H9 (cell line): ENCODE measurements around the gene FAM8A1. TPM values are rescaled to one million over a fixed set of nuclear protein-coding genes. Genes with fewer than 3 reads are reported as not detected.
A peak's percentile ranks its signal among the peaks of the same experiment; 100 is the strongest.

Experiments used
- DNase-seq: peaks from one replicate; pipeline ENCODE4 v3.0.0-alpha.2; 2017
- H2AFZ ChIP-seq: one replicate; pipeline ENCODE4 v1.6.1; 2013; ENCODE audit warnings: mild to moderate bottlenecking, low read length, control low read depth, moderate library complexity
- H2AK5ac ChIP-seq: 2 replicates; pipeline ENCODE4 v1.6.1; 2013; ENCODE audit warnings: low read length, control low read depth, mixed read lengths; ENCODE audit not compliant: insufficient read length
- H2BK120ac ChIP-seq: one replicate; pipeline ENCODE4 v1.6.1; 2013; ENCODE audit warnings: low read depth, mild to moderate bottlenecking, low read length, control low read depth, inconsistent platforms; ENCODE audit not compliant: poor library complexity, severe bottlenecking
- H2BK12ac ChIP-seq: 2 replicates; pipeline ENCODE4 v1.6.1; 2013; ENCODE audit warnings: low read length, control low read depth, mixed read lengths, low read depth; ENCODE audit not compliant: insufficient read length
- H2BK15ac ChIP-seq: 2 replicates; pipeline ENCODE4 v1.6.1; 2013; ENCODE audit warnings: low read depth, low read length, control low read depth
- H2BK20ac ChIP-seq: one replicate; pipeline ENCODE4 v1.6.1; 2013; ENCODE audit warnings: low read depth, mild to moderate bottlenecking, low read length, control low read depth, inconsistent platforms; ENCODE audit not compliant: poor library complexity, severe bottlenecking
- H2BK5ac ChIP-seq: 2 replicates; pipeline ENCODE4 v1.6.1; 2013; ENCODE audit warnings: low read length, control low read depth, mixed read lengths; ENCODE audit not compliant: insufficient read length
- H3K14ac ChIP-seq: 2 replicates; pipeline ENCODE4 v1.6.1; 2013; ENCODE audit warnings: low read length, control low read depth; ENCODE audit not compliant: insufficient read depth
- H3K18ac ChIP-seq: 2 replicates; pipeline ENCODE4 v1.6.1; 2013; ENCODE audit warnings: low read depth, mild to moderate bottlenecking, mixed read lengths, low read length, control low read depth; ENCODE audit not compliant: insufficient read length
- H3K23ac ChIP-seq: 2 replicates; pipeline ENCODE4 v1.6.1; 2013; ENCODE audit warnings: low read length, control low read depth, mixed read lengths, low read depth; ENCODE audit not compliant: insufficient read length
- H3K23me2 ChIP-seq: 2 replicates; pipeline ENCODE4 v1.6.1; 2013; ENCODE audit warnings: low read depth, mild to moderate bottlenecking, mixed read lengths, low read length, control low read depth; ENCODE audit not compliant: insufficient read length, poor library complexity, severe bottlenecking
- H3K27ac ChIP-seq: 2 replicates; pipeline ENCODE4 v1.5.1; 2013; ENCODE audit warnings: low read length, control low read depth, mixed read lengths, low read depth; ENCODE audit not compliant: insufficient read length
- H3K27me3 ChIP-seq: 2 replicates; pipeline ENCODE4 v1.6.1; 2013; ENCODE audit warnings: low read length, control low read depth, inconsistent platforms; ENCODE audit not compliant: insufficient read depth
- H3K4ac ChIP-seq: 2 replicates; pipeline ENCODE4 v1.6.1; 2013; ENCODE audit warnings: low read depth, mild to moderate bottlenecking, control low read depth, inconsistent platforms, low read length, moderate library complexity
- H3K4me1 ChIP-seq: 2 replicates; pipeline ENCODE4 v1.6.1; 2013; ENCODE audit warnings: low read length, control low read depth, inconsistent platforms; ENCODE audit not compliant: insufficient read depth
- H3K4me2 ChIP-seq: 2 replicates; pipeline ENCODE4 v1.6.1; 2013; ENCODE audit warnings: low read length, control low read depth, mixed read lengths; ENCODE audit not compliant: insufficient read length, insufficient read depth
- H3K56ac ChIP-seq: 2 replicates; pipeline ENCODE4 v1.6.1; 2013; ENCODE audit warnings: low read depth, mild to moderate bottlenecking, mixed read lengths, low read length, control low read depth; ENCODE audit not compliant: insufficient read length
- H3K79me1 ChIP-seq: 2 replicates; pipeline ENCODE4 v1.6.1; 2013; ENCODE audit warnings: low read depth, mild to moderate bottlenecking, moderate library complexity, low read length, control low read depth, inconsistent platforms; ENCODE audit not compliant: insufficient read depth, poor library complexity, severe bottlenecking
- H3K79me2 ChIP-seq: 2 replicates; pipeline ENCODE4 v1.6.1; 2013; ENCODE audit warnings: low read length, control low read depth, inconsistent platforms; ENCODE audit not compliant: insufficient read depth
- H3K9ac ChIP-seq: 2 replicates; pipeline ENCODE4 v1.6.1; 2013; ENCODE audit warnings: low read length, control low read depth, mixed read lengths; ENCODE audit not compliant: insufficient read length; ENCODE audit errors: extremely low read depth
- H3K9me3 ChIP-seq: one replicate; pipeline ENCODE4 v1.6.1; 2013; ENCODE audit warnings: low read depth, low read length, inconsistent platforms; ENCODE audit not compliant: control insufficient read depth
- H3T11ph ChIP-seq: one replicate; pipeline ENCODE4 v1.6.1; 2013; ENCODE audit warnings: mild to moderate bottlenecking, low read length, control low read depth, inconsistent platforms
- H4K20me1 ChIP-seq: one replicate; pipeline ENCODE4 v1.6.1; 2013; ENCODE audit not compliant: control insufficient read depth, insufficient read length, insufficient read depth
- H4K5ac ChIP-seq: 2 replicates; pipeline ENCODE4 v1.6.1; 2013; ENCODE audit warnings: low read depth, mild to moderate bottlenecking, mixed read lengths, low read length, control low read depth; ENCODE audit not compliant: insufficient read length
- H4K8ac ChIP-seq: replicated peaks from 2 replicates; pipeline ENCODE4 v1.6.1; 2013; ENCODE audit warnings: low read length, control low read depth, mixed read lengths, low read depth; ENCODE audit not compliant: insufficient read length
- H4K91ac ChIP-seq: 2 replicates; pipeline ENCODE4 v1.6.1; 2013; ENCODE audit warnings: low read depth, mild to moderate bottlenecking, moderate library complexity, mixed read lengths, low read length, control low read depth; ENCODE audit not compliant: insufficient read length
- H3K27ac Mint-ChIP-seq, 3 experiments: 2 replicates in 2 of 3; 3 replicates in 1 of 3; pipeline ENCODE4 v1.8.0; 2020 to 2021; ENCODE audit warnings: mixed read lengths in 3 of 3, mild to moderate bottlenecking in 1 of 3, moderate library complexity in 1 of 3
- H3K27me3 Mint-ChIP-seq: 2 replicates; pipeline ENCODE4 v1.8.0; 2021; ENCODE audit warnings: low read depth, mild to moderate bottlenecking, moderate library complexity, mixed read lengths
- H3K36me3 Mint-ChIP-seq, 3 experiments: 2 replicates in 2 of 3; 3 replicates in 1 of 3; pipeline ENCODE4 v1.8.0; 2020 to 2021; ENCODE audit warnings: low read depth in 3 of 3, mixed read lengths in 3 of 3; ENCODE audit not compliant: insufficient read depth in 1 of 3
- H3K4me1 Mint-ChIP-seq, 2 experiments: 2 replicates each; pipeline ENCODE4 v1.8.0; 2020; ENCODE audit warnings: mixed read lengths in 2 of 2
- H3K4me3 Mint-ChIP-seq, 2 experiments: 2 replicates in 1 of 2; 3 replicates in 1 of 2; pipeline ENCODE4 v1.8.0; 2020 to 2021; ENCODE audit warnings: mild to moderate bottlenecking in 2 of 2, mixed read lengths in 2 of 2, moderate library complexity in 1 of 2
- H3K9me3 Mint-ChIP-seq, 2 experiments: 2 replicates in 1 of 2; 3 replicates in 1 of 2; pipeline ENCODE4 v1.8.0; 2020; ENCODE audit warnings: mild to moderate bottlenecking in 2 of 2, mixed read lengths in 2 of 2, moderate library complexity in 1 of 2
- WGBS: extraction: QIAGEN DNeasy Blood & Tissue Kit; methylation state at CpG from one replicate; pipeline ENCODE4 v1.1.7; 2013; ENCODE audit warnings: missing lambda C conversion rate, low lambda C conversion rate, mixed read lengths; ENCODE audit not compliant: insufficient read length; ENCODE audit errors: extremely low coverage; 5-methylcytosine and 5-hydroxymethylcytosine counted together
- total RNA-seq: library from RNA; stranded (reverse); gene quantifications from 2 replicates; pipeline ENCODE4 v1.2.1, GENCODE V29; 2021
- TF ChIP-seq, protein P1 (sequence below): fragments of 200-600 bp; sonication (generic); conservative IDR thresholded peaks from 3 replicates; pipeline ENCODE4 v1.8.0; 2021; ENCODE audit warnings: antibody characterized with exemption, mild to moderate bottlenecking

FAM8A1 gene
- total RNA-seq, 1 experiment from 2014 or later: 11.0 TPM

DNA sequence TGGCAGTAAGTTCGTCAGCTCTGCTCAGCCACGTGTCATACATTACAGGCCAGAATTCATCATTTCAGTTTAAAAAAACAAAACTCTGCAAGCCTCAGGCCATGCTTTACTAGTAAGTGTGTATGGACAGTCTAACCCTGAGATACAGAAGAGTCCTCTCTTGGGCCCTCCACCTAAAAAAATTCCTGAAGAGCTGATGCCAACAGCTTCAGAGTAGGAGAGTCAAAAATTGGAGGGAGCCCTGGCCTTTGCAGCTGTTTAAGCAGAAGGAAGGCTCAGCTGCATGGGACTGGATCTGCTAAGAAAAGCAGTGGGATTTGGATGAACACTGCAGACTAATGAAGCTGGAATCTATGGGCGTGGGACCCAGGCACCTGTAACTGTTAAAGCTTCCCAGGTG, 47.2 kb upstream of the FAM8A1 start:
- no peak overlapping the region for H2BK5ac ChIP-seq
- TF ChIP-seq, protein P1, sequence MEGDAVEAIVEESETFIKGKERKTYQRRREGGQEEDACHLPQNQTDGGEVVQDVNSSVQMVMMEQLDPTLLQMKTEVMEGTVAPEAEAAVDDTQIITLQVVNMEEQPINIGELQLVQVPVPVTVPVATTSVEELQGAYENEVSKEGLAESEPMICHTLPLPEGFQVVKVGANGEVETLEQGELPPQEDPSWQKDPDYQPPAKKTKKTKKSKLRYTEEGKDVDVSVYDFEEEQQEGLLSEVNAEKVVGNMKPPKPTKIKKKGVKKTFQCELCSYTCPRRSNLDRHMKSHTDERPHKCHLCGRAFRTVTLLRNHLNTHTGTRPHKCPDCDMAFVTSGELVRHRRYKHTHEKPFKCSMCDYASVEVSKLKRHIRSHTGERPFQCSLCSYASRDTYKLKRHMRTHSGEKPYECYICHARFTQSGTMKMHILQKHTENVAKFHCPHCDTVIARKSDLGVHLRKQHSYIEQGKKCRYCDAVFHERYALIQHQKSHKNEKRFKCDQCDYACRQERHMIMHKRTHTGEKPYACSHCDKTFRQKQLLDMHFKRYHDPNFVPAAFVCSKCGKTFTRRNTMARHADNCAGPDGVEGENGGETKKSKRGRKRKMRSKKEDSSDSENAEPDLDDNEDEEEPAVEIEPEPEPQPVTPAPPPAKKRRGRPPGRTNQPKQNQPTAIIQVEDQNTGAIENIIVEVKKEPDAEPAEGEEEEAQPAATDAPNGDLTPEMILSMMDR: no peak
- no peak overlapping the region for H3K14ac ChIP-seq
- no peak overlapping the region for H2BK120ac ChIP-seq
- H3K23me2 ChIP-seq: no peaks in the 10 kb centered on the region
- H2BK12ac ChIP-seq: no peak overlapping the region
- no peak for DNase-seq
- H4K91ac ChIP-seq: no peak overlapping the region
- no peak overlapping the region for H2BK20ac ChIP-seq
- no peak overlapping the region for H3K23ac ChIP-seq
- H4K5ac ChIP-seq: no peak overlapping the region
- H3K79me2 ChIP-seq: no peaks in the 10 kb centered on the region
- no peaks in the 10 kb centered on the region for H4K20me1 ChIP-seq
- no peaks in the 10 kb centered on the region for H3K79me1 ChIP-seq
- H3K4me1 ChIP-seq: no peaks in the 10 kb centered on the region
- no peak overlapping the region for H3K56ac ChIP-seq
- H3K4me3 Mint-ChIP-seq: no peak overlapping the region
- no peak overlapping the region for H3K9ac ChIP-seq
- no peak overlapping the region for H2AK5ac ChIP-seq
- H3K9me3 Mint-ChIP-seq: no peaks in the 10 kb centered on the region
- no peaks in the 10 kb centered on the region for H3K4me1 Mint-ChIP-seq
- no peak overlapping the region for H2BK15ac ChIP-seq
- H3T11ph ChIP-seq: no peak overlapping the region
- no peak overlapping the region for H3K4me2 ChIP-seq
- no peaks in the 10 kb centered on the region for H3K27me3 Mint-ChIP-seq
- WGBS: no CpG with 5 or more reads among the region's 3 CpGs
- no peaks in the 10 kb centered on the region for H3K9me3 ChIP-seq
- H3K36me3 Mint-ChIP-seq: peaks cover 6 to 23% (median 21%) of the 10 kb centered on the region in 3 experiments; a peak in 6 of 7 replicates
- H3K27ac ChIP-seq: no peak overlapping the region
- no peaks in the 10 kb centered on the region; the same call in 1 of the 2 replicates for H3K27me3 ChIP-seq
- no peak overlapping the region for H4K8ac ChIP-seq
- no peak overlapping the region for H3K18ac ChIP-seq
- no peak overlapping the region for H2AFZ ChIP-seq
- H3K27ac Mint-ChIP-seq: peak overlapping the region in 1 of 3 experiments; percentile 31; a peak in 2 of 7 replicates
- no peak overlapping the region for H3K4ac ChIP-seq
